ENCODE measurements around the gene GMCL2. TPM values are rescaled to one million over a fixed set of nuclear protein-coding genes. Genes with fewer than 3 reads are reported as not detected.

GMCL2 gene
- total and polyA plus RNA-seq, 9 of the 15 experiments (the other 6 are each of a cell fraction or from before 2014, with no cell fraction given), result 0.04 TPM; not detected in 8

DNA sequence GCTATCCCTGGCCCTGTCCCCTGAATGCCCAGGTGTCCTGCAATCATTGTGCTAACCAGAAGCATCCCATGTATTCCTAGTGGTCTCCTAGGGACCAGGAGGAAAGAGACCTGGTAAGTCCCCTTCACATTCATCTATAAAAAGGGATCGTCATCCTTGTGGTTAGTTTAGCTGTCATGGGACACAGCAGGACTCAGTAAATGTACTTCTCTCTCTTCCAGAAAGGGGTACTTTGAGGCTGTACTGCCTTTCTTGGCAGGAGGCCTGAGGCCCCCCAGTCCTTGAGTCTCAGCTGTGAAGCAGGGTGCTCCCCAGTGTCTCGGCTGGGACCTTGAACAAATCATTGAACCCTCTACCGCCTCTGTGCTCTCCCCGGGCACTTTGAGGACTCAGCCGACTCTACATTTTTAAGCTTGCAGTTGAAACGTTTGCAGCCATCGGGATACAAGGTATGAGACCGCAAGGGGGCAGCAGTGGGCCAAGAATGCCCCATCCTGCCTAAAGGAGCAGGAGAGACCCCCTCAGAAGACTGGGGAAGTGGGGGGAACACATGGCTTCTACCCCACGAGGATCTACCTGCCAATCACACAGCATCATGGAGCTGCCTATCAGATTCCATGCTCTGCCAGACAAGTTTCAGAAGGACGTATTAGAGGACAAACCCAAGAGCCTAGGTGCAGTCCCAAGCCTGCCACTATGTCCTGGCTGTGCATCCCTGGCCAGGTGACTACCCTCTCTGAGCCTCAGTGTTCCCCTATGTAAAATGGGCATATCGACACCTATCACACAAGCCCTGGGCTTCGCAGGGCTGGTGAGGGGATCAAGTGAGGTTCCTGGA lies 47.8 kb upstream of the GMCL2 start (continued):
- TF ChIP-seq, protein P1, sequence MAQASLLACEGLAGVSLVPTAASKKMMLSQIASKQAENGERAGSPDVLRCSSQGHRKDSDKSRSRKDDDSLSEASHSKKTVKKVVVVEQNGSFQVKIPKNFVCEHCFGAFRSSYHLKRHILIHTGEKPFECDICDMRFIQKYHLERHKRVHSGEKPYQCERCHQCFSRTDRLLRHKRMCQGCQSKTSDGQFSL (CRISPR knock-in tag; IDR thresholded peaks at IDR 0.05), result no peak
- TF ChIP-seq, protein P1 (tag; IDR thresholded peaks at IDR 0.05), result no peak
- TF ChIP-seq TCF7L2 (IDR thresholded peaks at IDR 0.05; ENCODE audit: low read depth, low read length) (no peak), ZNF146 (CRISPR knock-in tag; IDR thresholded peaks at IDR 0.05; ENCODE audit: unreplicated experiment) (no peak), PTBP1 (IDR thresholded peaks at IDR 0.05; ENCODE audit: low read depth, low read length) (peak; percentile 42; the same call in 1 of the 2 replicates), MEIS2 (IDR thresholded peaks at IDR 0.05; ENCODE audit: partially characterized antibody) (no peak), RNF2 (IDR thresholded peaks at IDR 0.05) (no peak), RBM39 (optimal IDR thresholded peaks at IDR 0.05; ENCODE audit: low read depth, low read length) (no peak), RFX1 (IDR thresholded peaks at IDR 0.05) (no peak), XRCC4 (IDR thresholded peaks at IDR 0.05; ENCODE audit: extremely low read depth, insufficient read depth, insufficient read length) (no peak), EGR1 (conservative IDR thresholded peaks at IDR 0.05) (no peak), SMARCA5 (IDR thresholded peaks at IDR 0.05) (peak; percentile 92), EHMT2 (IDR thresholded peaks at IDR 0.05) (no peak), SREBF1 (IDR thresholded peaks at IDR 0.05; ENCODE audit: borderline replicate concordance, low read depth, low read length) (no peak), L3MBTL2 (IDR thresholded peaks at IDR 0.05) (peak; percentile 54; the same call in 1 of the 2 replicates), PCBP2 (IDR thresholded peaks at IDR 0.05; ENCODE audit: low read depth, low read length, poor library complexity, severe bottlenecking) (no peak), SMAD1 (IDR thresholded peaks at IDR 0.05; ENCODE audit: low read depth, low read length, partially characterized antibody) (no peak), BCOR (IDR thresholded peaks at IDR 0.05) (peak; percentile 96), TCF3 (CRISPR knock-in tag; IDR thresholded peaks at IDR 0.05) (no peak), SMC3 (conservative IDR thresholded peaks at IDR 0.05; ENCODE audit: insufficient read depth, low read depth, low read length) (peak; percentile 65), TAF15 (IDR thresholded peaks at IDR 0.05; ENCODE audit: low read depth, low read length) (no peak)
- TF ChIP-seq, protein P2, sequence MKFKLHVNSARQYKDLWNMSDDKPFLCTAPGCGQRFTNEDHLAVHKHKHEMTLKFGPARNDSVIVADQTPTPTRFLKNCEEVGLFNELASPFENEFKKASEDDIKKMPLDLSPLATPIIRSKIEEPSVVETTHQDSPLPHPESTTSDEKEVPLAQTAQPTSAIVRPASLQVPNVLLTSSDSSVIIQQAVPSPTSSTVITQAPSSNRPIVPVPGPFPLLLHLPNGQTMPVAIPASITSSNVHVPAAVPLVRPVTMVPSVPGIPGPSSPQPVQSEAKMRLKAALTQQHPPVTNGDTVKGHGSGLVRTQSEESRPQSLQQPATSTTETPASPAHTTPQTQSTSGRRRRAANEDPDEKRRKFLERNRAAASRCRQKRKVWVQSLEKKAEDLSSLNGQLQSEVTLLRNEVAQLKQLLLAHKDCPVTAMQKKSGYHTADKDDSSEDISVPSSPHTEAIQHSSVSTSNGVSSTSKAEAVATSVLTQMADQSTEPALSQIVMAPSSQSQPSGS (CRISPR knock-in tag; IDR thresholded peaks at IDR 0.05), result no peak
- TF ChIP-seq, protein P3, sequence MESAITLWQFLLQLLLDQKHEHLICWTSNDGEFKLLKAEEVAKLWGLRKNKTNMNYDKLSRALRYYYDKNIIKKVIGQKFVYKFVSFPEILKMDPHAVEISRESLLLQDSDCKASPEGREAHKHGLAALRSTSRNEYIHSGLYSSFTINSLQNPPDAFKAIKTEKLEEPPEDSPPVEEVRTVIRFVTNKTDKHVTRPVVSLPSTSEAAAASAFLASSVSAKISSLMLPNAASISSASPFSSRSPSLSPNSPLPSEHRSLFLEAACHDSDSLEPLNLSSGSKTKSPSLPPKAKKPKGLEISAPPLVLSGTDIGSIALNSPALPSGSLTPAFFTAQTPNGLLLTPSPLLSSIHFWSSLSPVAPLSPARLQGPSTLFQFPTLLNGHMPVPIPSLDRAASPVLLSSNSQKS (CRISPR knock-in tag; IDR thresholded peaks at IDR 0.05), result no peak
- TF ChIP-seq, protein P4, sequence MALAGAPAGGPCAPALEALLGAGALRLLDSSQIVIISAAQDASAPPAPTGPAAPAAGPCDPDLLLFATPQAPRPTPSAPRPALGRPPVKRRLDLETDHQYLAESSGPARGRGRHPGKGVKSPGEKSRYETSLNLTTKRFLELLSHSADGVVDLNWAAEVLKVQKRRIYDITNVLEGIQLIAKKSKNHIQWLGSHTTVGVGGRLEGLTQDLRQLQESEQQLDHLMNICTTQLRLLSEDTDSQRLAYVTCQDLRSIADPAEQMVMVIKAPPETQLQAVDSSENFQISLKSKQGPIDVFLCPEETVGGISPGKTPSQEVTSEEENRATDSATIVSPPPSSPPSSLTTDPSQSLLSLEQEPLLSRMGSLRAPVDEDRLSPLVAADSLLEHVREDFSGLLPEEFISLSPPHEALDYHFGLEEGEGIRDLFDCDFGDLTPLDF (CRISPR knock-in tag; IDR thresholded peaks at IDR 0.05), result no peak
- TF ChIP-seq, protein P5, sequence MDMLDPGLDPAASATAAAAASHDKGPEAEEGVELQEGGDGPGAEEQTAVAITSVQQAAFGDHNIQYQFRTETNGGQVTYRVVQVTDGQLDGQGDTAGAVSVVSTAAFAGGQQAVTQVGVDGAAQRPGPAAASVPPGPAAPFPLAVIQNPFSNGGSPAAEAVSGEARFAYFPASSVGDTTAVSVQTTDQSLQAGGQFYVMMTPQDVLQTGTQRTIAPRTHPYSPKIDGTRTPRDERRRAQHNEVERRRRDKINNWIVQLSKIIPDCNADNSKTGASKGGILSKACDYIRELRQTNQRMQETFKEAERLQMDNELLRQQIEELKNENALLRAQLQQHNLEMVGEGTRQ (CRISPR knock-in tag; IDR thresholded peaks at IDR 0.05), result no peak

Measured in K562 (cell line).